HG03095 (cell line): ENCODE measurements around the gene SLC9A8.

Source experiments
- ATAC-seq: cut with Tn5 transposase; IDR thresholded peaks from one replicate; pipeline ENCODE4 v1.9.1; 2021; ENCODE audit warnings: moderate library complexity; ENCODE audit not compliant: unreplicated experiment

SLC9A8 gene

DNA sequence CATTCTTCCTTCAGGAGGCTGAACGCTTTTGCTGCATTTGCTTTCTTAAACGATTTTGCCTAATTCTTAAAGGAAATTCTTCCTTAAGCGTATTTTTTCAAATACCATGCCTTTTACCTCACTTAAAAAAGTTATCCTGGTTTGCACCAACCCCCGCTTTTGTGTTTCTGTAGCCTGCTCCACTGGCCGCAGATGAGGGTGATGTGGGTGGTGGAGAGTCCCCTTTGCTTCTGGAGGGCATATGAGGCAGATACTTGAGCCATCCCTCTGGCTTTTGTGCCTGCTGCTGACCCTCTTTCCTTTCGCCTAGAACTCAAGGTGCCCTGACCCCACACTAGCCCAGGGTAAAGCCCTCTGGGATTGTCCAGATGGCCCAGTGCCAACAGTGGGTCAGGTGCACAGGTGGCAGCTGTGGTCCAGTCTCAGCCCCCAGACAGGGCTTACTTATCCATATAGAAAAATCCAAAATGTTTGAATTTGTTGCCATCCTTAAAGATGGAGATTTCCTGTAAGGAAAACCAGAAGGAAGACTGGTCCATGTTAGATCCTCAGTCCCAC is 58.8 kb downstream of the SLC9A8 start:
- ATAC-seq, result no peak

DNA sequence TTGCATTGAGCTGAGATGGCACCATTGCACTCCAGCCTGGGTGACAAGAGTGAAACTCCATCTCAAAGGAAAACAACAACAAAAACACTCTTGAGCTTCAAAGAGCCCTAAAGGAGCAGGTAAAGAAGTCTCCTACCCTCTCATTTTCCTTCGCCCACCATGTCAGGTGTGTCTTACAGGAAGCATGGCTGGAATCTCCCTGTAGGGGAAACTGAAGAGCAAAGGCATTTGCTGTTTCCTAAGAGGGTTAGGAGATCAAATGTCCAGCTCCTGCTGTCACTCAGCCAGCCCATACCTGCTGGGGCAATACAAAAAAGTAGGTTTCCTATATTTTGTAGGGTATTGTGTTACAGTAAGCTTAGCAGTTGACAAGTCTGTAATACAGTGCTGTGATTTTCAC is 59.4 kb downstream of the SLC9A8 start:
- no peak for ATAC-seq

DNA sequence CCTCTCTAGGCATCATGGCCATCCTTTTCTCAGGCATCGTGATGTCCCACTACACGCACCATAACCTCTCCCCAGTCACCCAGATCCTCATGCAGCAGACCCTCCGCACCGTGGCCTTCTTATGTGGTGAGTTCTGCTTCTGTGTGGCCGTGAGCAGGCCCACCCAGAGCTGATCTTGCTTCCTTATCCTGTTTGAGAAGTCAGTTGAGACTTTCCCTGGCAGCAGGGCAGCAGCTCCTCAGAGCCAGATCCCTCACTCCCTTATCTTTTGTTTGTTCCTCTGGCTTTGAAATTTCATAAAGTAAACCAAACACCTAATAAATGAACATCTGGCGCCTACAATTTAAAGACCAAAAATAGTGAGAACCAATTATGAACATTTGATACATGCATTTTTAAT is 62.1 kb downstream of the SLC9A8 start:
- no peak for ATAC-seq

DNA sequence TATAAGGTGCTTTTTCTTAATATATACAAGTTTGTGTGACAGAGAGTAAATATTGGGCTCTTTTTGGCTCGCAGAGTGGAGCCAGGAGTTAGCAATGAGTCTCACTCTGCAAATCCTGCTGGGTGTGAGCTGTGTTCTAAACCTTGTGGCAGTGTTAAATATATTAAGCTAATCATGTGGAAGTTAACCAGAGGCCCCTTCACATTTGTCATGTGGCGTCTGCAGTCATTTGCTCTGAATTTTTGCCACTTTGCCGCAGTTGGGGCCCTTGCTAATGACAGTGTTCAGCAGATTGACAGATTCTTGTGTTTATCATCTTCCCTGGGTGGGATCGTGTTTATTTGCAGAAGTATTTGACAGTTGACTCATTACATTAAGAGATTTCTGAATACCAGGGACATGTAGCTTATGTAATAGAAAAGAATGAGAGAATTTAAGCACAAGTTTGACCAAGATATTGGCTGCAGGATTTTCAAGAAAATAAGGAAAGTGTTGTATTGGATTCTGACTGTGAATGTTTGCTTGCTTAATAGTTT is 64.8 kb downstream of the SLC9A8 start:
- no peak for ATAC-seq

DNA sequence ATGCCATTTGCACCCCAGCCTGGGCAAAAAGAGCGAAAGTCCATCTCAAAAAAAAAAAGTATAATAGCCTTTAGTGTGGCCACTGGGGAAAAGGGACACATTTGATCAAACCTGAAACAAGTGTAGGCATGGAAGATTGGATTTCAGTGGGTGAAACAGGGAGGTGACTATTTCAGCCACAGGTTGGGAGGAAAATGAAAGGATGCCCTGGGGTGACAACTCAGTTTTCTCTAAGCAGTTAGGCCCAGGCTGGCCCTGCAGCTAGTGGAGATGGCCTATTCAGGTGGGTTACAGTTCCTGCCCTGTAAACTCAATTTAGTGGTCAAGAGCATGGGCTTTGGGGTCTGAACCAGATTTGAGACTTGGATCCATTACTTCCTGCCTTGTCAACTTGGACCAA is 66.3 kb downstream of the SLC9A8 start:
- ATAC-seq, result no peak

DNA sequence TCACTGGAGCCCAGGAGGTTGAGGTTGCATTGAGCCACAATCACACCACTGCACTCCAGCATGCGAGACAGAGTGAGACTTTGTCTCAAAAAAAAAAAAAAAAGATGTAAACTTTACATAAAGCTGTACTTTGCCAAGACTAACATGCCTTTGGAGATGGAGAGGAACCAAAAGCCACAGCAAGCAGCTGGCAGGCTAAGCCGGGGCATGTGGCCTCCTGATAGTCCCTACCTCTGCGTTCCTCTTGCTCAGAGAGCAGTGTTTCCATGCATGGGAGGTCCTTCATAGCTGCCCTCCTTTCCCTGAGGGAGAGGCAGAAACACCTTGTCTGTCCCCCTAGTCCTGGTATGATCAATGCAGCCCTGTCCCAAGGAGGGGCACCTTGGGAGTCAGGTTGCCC is 67.5 kb downstream of the SLC9A8 start:
- ATAC-seq, result no peak

DNA sequence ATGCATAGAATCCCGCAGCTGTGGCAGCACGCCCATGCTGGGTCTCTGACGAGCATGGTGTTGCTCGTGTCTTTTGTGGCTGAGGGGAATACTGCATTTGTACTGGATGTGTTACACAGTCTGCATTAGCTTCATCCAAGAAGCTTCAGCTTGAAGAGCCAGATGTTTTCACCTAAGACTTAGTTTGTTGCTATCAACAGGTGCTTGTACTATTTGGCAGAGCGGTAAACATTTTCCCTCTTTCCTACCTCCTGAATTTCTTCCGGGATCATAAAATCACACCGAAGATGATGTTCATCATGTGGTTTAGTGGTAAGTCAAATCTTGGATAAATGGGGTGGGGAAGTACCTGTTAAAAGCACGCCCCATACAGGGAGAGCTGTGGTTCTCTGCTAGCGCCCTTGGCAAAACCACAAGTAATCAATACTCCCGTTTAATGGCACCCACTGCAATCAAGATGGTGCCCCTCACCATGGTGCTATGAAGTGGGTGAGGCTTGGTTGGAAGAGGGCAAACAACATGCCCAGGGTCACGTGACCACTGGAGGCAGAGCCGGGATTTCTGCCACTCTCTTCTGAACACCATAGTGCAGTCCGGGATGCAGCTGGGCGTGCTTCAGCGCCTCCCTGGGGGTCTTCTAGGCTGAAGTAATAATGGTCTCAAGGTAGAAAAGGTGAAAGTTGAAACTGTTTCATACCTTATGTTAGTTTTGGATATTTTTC is 68.3 kb downstream of the SLC9A8 start:
- no peak for ATAC-seq

DNA sequence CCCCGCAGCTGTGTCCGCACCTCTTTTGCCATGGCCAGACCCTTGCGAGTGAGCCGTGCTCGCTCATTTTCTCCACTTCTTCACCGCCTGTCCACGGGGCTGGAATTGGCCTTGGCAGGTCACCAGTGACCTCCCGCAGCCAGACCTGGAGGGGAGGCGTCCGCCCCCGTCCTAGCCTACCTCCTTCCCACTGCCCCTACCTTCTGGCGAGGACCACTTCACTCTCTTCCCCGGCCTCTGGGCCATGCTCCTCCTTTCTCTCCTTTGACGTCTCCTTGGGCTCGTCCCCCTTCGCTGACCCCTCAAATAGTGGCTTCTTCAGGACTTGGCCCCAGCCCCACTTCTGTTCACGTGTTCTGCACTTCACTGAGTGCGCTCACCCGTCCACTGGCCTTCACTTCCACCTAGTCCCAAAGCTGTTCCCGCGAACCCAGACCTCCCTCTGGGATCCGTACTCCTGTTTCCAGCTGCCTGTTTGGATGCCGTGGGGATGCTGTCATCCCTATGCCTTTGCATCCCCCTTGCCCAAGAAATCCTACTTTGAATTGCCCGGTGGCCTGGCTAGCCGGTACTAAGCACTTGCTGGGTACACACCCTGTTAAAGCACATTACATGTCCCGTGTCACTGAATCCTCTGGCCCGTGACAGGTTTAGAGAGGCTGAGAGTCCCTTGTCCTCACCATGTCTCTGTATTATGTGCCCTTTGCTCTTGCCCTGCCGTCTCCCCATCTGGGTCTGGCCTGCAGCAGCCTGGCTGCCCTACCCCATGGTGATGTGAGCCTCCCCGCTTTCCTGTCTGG is 69.7 kb downstream of the SLC9A8 start:
- ATAC-seq, result no peak

DNA sequence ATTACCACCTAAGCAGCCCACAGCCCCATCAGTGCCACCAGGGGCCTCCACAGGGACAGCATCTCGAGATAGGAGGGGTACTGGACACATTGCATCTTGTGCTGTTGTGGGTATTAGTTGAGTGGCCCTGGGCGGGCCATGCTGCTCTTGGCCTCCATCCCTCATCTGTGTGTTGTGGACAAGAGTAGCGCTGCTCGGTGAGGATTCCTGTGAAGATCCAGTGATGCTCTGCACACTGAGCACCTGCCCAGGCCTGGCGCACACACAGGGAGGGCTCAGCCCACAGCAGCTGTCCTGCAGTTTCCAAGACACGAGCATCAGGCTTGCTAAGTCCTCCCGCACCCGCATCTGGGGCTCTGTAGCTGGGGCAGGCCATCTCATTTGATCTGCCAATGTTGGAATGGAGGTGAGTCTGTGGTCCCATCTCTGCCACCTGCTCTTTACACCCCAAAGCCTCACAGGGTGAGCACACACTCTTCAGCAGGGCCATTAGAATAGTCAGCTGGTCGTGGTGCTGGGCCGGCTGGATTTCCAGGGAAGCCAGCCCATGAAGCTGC is 70.7 kb downstream of the SLC9A8 start:
- ATAC-seq, result no peak

DNA sequence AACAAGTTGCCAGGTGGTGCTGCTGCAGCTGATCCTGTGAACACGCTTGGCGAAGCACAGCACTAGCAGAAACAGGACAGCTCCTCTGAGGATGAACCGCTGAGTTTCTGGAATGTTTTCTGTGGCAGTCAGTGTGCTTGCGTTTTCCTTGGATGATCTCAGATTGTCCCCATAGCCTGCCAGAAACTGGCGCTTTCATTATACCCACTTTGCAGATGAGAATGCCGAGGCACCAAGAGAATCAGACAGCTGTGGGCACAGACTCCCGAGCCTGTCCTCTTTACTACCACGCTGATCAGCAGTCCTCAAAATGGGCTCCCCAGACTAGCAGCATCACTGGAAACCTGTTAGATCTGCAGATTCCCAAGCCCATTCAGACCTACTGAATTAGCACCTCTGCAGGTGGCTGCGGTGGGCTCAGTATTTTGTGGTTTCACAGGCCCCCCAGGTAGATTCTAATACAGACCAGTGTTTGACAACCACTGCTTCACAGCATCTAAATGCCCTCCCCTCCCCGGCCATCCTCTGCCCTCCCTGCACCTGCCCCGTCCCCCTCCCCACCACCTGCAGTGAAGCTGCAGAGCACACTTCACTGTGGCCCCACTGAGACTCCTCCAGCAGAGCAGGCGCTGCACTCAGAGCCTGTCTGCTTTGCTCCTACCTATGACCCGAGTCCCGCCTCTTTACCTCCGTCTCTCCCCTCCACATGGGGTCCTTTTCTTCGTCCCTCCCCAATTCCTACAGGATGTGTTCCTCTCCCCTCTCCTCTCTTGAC is 73.1 kb downstream of the SLC9A8 start:
- no peak for ATAC-seq

DNA sequence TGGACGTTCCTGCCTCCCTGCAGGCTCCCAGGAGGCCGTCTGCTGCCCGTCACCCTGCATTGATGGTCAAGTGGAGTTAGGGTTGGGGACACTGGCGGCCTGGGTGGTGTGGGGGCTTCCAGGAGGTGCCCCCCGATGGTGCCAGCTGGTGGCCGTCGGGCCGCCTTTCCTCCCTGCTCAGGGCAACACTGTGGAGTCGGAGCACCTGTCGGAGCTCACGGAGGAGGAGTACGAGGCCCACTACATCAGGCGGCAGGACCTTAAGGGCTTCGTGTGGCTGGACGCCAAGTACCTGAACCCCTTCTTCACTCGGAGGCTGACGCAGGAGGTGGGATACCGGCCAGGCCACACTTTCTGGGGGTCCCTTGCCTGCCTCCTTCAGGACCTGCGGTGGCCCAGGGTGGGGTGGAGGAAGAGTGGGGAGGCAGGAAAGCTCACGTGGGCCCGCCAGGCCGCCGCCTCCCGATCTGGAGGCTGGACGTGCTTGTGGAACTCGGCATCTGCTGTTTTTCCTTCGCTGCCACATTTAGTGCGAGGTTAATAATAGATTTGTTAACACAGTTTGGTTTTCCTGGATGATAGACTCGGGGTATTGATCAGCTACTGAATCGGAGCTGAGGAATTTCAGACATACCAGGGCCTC is 74.1 kb downstream of the SLC9A8 start:
- ATAC-seq, result no peak

DNA sequence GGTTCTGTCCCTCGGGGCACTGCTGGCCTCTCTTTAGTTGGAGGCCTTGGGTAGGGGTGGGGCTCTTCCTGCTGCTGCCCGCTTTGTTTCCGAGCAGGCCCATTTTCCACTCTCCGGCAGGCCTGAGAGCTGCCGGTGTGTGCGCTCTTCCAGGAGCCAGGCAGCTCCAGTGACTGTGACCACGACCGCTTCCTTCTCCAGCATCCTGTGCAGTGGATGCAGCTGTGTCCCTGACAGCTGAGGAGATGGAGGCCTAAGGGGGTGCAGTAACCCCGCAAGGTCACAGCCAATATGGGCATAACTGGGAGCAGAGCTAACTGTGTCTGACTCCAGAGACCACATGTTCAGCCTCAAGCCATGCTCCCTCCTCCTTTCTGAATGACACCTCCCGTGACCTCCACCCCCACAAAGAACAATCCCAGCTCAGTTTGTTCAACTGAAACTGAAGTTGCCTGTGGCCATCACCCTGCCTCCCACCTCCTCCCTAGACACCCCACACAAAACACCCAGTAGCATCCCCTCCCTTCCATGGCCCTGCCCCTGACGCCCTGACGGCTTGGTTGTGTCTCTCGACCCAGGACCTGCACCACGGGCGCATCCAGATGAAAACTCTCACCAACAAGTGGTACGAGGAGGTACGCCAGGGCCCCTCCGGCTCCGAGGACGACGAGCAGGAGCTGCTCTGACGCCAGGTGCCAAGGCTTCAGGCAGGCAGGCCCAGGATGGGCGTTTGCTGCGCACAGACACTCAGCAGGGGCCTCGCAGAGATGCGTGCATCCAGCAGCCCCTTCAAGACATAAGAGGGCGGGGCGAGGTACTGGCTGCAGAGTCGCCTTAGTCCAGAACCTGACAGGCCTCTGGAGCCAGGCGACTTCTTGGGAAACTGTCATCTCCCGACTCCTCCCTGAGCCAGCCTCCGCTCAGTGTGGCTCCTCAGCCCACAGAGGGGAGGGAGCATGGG is 74.9 kb downstream of the SLC9A8 start:
- no peak for ATAC-seq

DNA sequence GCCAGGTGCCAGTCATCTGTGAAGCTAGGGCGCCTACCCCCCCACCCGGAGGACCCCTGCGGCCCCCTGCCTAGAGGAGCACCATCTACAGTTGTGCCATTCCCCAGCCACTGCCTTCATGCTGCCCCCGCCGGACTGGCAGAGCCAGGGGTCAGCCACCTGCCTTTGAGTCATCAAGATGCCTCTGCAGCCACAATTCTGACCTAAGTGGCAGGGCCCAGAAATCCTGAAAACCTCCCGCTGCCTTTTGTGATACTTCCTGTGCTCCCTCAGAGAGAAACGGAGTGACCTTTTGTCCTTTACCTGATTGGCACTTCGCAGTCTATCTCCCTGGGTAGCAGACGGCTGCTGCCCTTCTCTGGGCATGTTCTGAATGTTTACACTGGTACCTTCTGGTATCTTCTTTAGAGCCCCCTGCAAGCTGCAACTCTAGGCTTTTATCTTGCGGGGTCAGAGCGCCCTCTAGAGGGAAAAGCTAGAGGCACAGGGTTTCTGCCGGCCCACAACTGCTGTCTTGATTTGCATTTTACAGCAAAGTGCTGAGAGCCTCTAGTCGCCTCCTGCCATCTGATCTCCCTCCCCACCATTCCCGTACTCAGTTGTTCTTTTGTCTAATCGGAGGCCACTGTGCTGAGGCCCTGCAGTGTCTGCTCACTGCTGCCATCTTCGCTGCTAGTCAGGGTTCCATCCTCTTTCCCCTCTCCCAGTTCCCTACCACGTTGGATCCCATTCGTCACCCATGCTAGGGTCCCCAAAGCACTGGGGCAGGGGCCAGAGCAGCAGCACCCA is 75.8 kb downstream of the SLC9A8 start:
- no peak for ATAC-seq

DNA sequence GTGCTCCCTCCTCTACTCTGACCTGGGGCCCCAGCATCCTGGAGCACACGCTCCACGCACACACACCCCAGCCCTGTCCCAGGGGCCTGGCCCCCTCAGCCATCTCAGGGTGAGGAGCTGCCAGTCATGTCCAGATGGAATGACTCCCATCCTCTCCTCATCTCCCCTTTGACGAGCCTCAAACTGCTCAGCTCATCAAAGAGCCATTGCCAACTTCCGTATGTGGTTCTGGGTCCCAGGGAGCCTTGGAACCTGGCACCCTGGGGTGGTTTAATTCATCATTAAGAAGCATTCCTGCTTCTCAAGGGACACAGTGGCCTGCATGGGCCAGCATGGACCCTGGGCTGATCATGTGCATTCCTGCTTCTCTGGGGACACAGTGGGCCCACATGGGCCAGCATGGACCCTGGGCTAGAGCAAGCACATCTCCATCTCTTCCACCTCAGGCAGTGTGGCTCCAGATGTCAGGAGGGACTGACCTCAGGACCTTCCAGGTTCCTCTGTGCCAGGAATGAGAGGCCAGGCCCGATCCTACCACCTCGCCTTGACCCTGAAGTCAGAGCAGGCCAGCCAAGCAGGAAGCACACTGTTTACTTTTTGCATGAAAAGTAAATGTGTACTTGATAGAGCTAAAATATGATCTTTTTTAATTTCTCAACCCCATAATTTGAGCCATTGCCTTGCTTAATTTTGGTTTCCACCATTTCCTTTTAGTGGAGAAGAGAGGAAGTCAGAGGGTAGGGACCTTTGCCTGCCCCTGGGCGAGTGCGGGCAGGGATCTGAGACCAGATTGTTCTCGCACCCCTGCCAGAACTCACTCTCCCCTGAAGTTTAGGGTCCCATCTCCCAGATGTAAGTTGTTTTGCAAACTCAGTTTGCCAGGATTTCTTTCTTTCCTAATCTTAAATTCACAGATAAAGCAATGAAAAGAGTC is 76.6 kb downstream of the SLC9A8 start:
- no peak for ATAC-seq

DNA sequence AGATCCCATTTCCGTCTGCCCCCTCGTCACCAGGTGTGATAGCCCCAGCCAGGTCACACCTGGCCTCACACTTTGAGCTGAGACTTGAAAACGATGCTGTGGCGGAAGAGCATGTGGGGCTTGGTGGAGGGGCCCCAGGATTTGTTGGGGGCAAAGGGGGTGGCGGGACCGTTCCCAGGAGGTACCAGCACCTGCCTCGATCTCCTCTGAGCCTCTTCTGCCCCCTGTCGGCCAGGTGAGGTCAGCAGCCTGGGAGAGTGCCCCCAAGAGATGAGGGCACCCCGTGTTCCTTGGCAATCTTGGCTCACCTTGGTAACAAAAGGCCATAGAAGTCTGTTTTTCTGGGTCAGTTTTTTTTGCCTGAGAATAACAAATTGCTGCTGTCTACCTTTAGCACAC is 77.3 kb downstream of the SLC9A8 start:
- ATAC-seq, result no peak

DNA sequence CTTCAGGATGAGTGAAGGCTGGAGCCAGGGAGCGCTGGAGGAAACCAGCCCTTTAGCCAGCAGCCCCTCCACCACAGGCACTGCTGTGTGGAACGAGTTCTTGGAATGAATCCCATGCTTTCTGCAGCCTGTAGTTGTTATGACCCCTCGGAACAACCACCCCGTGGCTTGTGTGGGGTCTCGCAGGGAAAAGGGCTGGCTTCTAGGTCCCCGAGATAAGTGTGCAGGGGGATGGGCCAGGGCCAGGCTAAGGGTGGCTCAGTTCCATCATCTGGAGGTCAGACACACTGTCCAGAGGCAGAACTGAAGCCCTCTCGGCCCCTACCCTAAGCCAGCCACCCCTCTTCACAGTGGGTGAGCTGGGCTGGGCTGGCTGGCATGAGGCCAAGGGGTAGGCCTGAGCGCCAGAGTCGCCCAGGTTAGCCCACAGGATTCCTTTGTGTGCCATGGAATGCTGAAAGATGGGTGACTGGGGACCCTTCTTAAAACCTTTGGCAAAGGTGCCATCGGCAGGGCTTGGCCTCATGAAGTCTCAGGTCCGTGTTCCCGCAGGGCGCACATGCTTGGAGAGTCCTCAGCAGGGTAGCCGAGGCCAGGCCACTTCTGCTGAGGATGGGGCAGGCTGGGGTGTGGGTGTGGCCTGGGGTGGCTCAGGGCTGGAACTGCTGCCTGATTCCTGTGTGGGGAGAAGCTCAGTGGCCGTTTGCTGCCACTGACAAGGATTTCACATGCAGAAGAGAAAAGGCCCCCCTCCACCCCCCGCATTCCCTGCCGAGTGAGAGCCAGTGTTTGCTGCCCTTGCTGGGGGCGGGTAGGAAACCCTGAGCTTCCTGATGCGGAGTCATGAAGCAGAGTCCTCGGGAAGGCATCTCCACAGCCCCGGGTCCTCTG is 78.1 kb downstream of the SLC9A8 start:
- ATAC-seq, result no peak
